ENCODE data around the gene CTSZ. TPM values are rescaled to one million over a fixed set of nuclear protein-coding genes. Genes with fewer than 3 reads are reported as not detected.

Gene CTSZ
- total RNA-seq, 1 experiment from 2014 or later = 19.7 TPM

DNA sequence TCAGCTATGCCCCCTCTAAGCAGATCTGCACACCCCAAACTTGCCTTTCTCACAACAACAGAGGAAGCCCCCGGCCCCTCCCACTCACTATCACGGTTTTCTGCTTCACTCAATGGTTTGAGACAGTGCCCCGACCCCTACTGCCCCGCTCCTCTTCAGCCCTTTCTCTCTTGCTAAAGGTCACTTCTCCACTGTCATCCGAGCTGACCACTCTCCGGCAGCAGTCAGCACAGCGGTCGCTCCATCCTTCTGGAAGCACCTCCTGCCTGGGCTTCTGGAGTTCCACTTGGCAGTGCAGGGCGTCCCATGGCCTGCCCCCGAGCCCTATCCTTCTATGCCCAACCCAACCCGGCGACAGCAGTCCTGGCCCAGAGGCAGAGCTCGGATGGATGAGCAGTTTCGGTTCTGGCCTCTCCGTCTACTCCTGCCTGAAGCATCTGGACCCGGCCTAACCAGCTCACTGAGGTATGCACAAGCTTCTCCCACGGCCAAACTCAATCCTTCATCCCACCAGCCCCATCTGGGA lies 4.1 kb downstream of the CTSZ start:
- Histone ChIP-seq H3K4me3 (ENCODE audit: insufficient read depth, low read depth, low read length) (no peak overlapping the region), H3K27me3 (ENCODE audit: control insufficient read depth, insufficient read depth, low read length) (peaks cover 11% of the 10 kb centered on the region; the same call in 1 of the 2 replicates), H3K36me3 (replicated peaks; ENCODE audit: control insufficient read depth, insufficient read depth, low read length) (no peaks in the 10 kb centered on the region)
- DNase-seq = no peak

DNA sequence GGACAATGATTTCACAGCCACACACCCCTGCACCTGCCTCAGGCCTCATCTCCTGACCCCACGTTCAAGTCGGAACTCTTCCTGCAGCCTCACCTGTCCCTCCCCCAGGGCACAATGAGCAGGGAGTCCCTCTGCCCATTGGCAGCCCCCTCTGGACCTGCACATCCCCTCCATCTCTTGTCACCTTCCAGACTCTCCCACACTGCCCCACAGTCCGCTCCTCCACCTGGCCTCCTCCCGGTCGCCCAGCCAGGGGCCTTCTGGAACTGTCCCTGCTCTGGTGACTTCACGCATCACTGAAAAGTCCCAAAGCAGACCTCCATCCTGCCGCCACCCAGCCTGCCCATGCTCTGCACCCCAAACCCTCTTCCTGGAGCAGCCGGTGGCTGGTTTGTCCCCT lies 4.7 kb downstream of the CTSZ start:
- peaks cover 8% of the 10 kb centered on the region; the same call in 1 of the 2 replicates for H3K27me3 ChIP-seq (ENCODE audit: control insufficient read depth, insufficient read depth, low read length)
- no peak for DNase-seq
- no peak overlapping the region for H3K4me3 ChIP-seq (ENCODE audit: insufficient read depth, low read depth, low read length)
- H3K36me3 ChIP-seq (replicated peaks; ENCODE audit: control insufficient read depth, insufficient read depth, low read length) = no peaks in the 10 kb centered on the region

DNA sequence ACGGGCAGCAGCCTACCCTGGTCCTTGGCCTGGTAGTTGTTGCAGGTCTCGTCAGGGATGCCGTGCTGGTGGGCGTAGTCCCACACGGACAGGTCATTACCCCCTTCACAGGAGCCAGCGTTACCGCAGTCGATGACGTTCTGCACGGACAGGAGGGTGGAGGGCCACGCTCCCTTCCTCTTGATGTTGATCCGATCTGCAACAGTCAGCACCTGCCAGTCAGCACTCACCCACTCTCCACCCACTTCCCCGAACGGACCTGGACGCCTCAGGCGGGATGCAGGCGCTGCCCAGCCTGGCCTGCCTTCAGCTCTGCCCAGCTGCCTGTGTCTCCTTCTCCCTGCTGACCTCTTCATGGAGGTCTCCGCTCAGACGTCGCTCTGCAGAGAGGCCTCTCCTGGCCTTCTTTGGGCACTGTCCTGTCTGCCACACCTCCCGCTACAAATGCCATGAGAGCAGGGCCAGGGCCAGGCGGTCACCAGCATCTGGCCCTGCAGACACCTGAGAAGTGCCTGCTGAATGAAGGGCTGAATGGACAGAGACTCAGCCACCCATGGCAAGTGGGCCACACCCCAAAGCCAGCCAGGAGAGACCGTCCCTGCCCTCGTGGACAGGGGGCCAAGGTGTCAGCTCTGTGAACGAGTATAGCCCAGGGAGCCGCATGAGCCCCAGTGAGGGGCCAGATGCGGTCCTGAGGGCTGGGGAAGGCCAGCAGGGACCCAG lies 5.4 kb downstream of the CTSZ start:
- no peaks in the 10 kb centered on the region for H3K36me3 ChIP-seq (replicated peaks; ENCODE audit: control insufficient read depth, insufficient read depth, low read length)
- H3K27me3 ChIP-seq (ENCODE audit: control insufficient read depth, insufficient read depth, low read length) = peaks cover 6% of the 10 kb centered on the region; the same call in 1 of the 2 replicates
- H3K4me3 ChIP-seq (ENCODE audit: insufficient read depth, low read depth, low read length) = no peak overlapping the region
- no peak for DNase-seq

DNA sequence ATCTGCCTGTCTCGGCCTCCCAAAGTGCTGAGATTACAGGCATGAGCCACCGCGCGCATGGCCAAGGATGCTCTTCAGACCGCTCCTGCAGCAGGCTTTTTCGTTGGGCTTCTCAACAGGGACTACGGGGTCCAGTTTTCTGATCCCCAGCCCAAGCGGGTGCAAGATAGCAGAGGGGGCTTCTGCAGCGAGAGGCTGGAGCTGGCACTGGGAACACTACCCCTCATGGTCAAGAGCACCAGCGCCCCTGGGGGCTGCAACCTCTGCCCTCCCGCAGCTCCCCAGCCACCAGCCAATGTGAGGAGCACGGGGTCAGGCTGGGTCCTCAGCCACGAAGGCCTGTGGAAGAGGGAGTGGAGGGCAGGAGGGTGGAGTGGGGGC lies 6.0 kb downstream of the CTSZ start:
- H3K36me3 ChIP-seq (replicated peaks; ENCODE audit: control insufficient read depth, insufficient read depth, low read length) = no peaks in the 10 kb centered on the region
- no peak overlapping the region for H3K4me3 ChIP-seq (ENCODE audit: insufficient read depth, low read depth, low read length)
- DNase-seq = no peak
- H3K27me3 ChIP-seq (ENCODE audit: control insufficient read depth, insufficient read depth, low read length) = peaks cover 2% of the 10 kb centered on the region; the same call in 1 of the 2 replicates

DNA sequence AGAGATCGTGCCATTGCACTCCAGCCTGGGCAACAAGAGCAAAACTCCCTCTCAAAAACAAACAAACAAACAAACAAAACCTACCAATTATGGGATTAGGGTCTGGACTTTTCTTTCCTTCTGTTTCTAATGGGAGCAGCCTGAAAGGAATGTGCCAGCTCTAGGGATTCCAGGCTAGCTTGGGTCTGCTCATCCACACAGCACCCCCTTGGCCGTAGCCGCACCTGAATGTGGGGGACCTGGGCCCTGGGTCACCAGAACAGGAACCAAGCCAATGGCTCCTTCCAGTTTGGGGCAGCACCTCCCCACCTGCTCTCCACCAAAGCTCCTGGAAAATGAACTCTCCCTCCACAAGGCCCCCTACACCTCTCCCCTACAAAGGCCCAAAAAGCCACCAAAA lies 6.7 kb downstream of the CTSZ start:
- Histone ChIP-seq H3K4me3 (ENCODE audit: insufficient read depth, low read depth, low read length) (no peak overlapping the region), H3K36me3 (replicated peaks; ENCODE audit: control insufficient read depth, insufficient read depth, low read length) (peaks cover 5% of the 10 kb centered on the region; the same call in 1 of the 2 replicates), H3K27me3 (ENCODE audit: control insufficient read depth, insufficient read depth, low read length) (no peaks in the 10 kb centered on the region)
- no peak for DNase-seq

DNA sequence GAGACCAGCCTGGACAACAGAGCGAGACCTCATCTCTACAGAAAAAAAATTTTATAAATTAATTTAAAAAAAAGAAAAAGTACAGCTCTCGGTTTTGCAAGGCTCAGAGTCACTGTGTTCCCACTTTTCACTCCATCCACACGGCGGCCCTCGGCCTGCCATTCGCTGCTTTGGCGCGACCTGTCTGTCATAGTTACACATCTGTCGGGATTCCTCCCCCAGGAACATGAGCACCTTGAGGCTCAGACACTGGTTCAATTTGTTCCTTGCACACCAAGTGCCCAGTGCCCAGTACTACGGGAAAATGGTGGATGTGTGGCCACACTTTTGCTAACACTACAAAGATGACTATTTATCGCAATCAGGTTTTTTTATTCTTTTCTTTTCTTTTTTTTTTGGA lies 8.4 kb downstream of the CTSZ start:
- no peak overlapping the region for H3K4me3 ChIP-seq (ENCODE audit: insufficient read depth, low read depth, low read length)
- no peaks in the 10 kb centered on the region for H3K27me3 ChIP-seq (ENCODE audit: control insufficient read depth, insufficient read depth, low read length)
- peaks cover 12% of the 10 kb centered on the region for H3K36me3 ChIP-seq (replicated peaks; ENCODE audit: control insufficient read depth, insufficient read depth, low read length)
- DNase-seq = no peak

DNA sequence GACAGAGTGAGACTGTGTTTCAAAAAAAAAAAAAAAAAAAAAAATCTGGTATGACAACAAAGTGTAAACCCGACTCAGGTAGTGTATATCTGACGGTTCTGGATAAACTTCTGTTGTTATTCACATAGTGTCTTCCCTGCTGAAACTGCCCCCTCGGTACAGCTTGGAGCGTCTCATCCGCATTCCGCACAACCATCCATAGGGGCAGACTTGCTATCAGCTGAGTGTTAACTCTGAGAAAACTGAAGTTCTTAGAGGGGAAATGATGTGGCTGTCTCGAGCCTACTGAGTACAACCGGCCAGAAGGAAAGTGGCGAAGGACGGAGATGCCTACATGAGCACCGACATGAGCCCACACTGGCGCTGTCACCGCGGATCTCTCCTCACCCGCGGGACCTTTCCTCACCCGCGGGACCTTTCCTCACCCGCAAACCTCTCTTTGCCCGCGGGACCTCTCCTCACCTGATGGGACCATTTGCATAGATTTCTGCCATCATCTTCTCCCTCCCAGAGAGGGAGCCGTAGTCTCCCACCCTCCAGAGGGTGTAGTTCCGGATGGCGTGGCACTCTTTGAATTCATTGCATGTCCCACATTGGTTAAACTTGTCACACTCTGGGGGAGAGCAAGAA lies 9.8 kb downstream of the CTSZ start:
- H3K27me3 ChIP-seq (ENCODE audit: control insufficient read depth, insufficient read depth, low read length) = no peaks in the 10 kb centered on the region
- no peak overlapping the region for H3K4me3 ChIP-seq (ENCODE audit: insufficient read depth, low read depth, low read length)
- peaks cover 23% of the 10 kb centered on the region for H3K36me3 ChIP-seq (replicated peaks; ENCODE audit: control insufficient read depth, insufficient read depth, low read length)
- peak; percentile 59 for DNase-seq

DNA sequence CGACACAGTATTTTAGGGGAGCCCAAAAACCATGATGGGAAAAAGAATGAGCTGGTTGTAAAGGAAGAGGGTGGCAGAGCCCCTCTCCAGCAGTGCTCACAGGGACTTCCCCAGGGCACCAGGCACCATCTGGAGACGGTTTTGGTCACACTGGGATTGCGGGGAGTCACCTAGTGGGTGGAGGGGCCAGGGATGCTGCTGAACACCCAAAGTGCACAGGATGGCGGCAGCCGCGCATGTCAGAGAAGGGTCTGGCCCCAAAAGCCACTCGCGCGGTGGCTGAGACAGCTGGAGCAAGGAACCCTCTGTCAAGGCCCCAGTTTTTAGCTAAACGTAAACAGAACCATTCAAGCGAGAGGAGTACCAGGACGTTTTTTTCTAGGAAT lies 10.8 kb downstream of the CTSZ start:
- DNase-seq = peak; percentile 35
- no peak overlapping the region for H3K4me3 ChIP-seq (ENCODE audit: insufficient read depth, low read depth, low read length)
- no peaks in the 10 kb centered on the region for H3K27me3 ChIP-seq (ENCODE audit: control insufficient read depth, insufficient read depth, low read length)
- peaks cover 33% of the 10 kb centered on the region for H3K36me3 ChIP-seq (replicated peaks; ENCODE audit: control insufficient read depth, insufficient read depth, low read length)

DNA sequence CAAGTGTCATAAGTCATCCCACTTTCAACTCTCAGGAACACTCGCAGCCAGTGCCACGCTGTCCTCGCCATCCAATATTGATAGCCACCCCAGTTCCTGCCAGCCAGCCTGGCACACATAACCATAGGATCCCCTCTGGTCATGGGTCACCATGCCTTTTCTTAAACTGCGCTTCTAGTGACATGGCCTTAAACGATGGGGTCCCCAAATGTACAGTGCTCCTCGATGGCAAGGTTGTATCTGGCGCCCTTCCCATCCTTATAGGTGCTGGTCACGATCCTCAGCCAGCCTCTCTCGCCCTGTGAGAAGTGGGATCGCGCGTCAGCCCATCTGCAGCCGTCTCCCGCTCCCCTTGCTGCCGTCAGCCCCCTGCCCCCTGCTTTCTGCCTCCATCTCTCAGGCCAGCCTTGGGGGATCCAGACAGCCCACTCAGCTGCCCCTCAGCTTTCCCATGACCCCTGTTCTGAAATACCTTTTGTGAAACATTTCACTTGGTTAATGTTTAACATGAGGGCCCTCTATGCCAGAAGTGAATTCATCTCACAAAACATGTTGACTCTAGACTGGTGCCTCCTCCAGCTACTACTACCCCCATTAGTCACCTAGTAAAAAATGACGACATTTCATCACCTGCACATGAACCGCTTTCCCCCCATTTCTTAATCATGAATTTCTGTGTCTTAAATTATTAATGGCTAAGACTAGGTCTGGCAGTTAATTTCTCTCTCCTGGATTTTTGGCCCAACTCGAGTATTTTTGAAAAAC lies 11.4 kb downstream of the CTSZ start:
- peaks cover 38% of the 10 kb centered on the region for H3K36me3 ChIP-seq (replicated peaks; ENCODE audit: control insufficient read depth, insufficient read depth, low read length)
- H3K27me3 ChIP-seq (ENCODE audit: control insufficient read depth, insufficient read depth, low read length) = no peaks in the 10 kb centered on the region
- H3K4me3 ChIP-seq (ENCODE audit: insufficient read depth, low read depth, low read length) = no peak overlapping the region
- no peak for DNase-seq

DNA sequence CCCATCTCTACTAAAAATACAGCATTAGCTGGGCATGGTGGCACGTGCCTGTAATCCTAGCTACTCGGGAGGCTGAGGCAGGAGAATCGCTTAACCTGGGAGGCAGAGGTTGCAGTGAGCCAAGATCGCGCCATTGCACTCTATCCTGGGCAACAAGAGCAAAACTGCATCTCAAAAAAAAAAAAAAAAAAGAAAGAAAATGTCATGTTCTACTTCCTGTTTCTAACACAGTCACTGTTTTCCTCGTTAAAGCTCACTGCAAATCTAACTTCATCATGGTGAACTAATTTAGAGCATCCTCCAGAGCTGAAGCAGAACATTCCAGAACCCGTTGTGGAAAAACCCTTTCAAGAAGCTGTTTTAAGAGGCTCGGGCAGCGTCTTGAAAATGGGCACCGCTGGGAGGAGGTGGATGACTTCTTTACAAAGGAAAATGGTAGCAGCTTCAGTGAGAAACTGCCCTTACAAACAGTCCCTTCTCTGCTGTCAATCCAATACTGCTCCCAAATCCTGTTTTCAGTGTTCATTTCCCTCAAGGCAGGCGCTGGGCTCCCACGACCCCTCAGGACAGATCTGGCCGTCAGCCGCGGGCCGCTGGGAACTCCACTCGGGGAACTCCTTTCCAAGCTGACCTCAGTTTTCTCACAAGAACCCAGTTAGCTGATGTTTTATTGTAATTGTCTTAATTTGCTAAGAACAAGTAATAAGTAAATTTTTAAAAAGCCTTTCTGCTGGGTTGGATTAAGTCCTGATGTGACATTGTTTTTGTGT lies 12.5 kb downstream of the CTSZ start:
- Histone ChIP-seq H3K4me3 (ENCODE audit: insufficient read depth, low read depth, low read length) (no peak overlapping the region), H3K36me3 (replicated peaks; ENCODE audit: control insufficient read depth, insufficient read depth, low read length) (peaks cover 40% of the 10 kb centered on the region), H3K27me3 (ENCODE audit: control insufficient read depth, insufficient read depth, low read length) (no peaks in the 10 kb centered on the region)
- DNase-seq = no peak

DNA sequence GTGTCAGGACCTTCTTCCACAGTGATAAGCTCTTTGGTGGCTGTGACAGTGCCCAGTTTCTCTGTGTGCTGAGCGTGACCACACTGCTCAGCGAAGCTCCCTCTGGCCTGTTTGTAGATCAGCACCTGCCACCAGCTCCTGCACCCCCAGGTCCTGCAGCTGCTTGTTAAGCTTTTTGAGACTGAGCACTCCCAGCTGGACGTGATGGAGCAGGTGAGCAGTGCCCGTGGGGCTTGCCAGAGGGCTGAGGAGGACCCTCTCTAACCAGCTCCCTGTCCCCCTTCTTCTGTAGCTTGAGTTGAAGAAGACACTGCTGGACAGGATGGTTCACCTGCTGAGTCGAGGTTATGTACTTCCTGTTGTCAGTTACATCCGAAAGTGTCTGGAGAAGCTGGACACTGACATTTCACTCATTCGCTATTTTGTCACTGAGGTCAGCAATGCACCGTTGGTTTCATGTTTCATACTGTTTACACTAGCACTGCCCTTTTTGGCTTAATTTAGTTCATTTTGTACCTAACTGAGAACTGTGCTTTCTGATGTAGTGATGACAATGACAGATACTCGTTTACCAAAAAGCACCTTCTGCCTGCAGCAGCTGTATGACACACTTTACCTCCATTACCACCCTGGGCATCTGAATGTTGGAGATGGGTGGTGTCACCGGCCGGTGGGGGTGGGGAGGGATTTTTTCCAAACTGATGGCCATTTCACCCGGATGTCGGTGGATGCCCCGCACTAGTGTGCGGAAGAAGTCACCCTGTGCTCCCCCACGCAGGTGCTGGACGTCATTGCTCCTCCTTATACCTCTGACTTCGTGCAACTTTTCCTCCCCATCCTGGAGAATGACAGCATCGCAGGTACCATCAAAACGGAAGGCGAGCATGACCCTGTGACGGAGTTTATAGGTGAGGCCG lies 13.5 kb downstream of the CTSZ start:
- DNase-seq = no peak

DNA sequence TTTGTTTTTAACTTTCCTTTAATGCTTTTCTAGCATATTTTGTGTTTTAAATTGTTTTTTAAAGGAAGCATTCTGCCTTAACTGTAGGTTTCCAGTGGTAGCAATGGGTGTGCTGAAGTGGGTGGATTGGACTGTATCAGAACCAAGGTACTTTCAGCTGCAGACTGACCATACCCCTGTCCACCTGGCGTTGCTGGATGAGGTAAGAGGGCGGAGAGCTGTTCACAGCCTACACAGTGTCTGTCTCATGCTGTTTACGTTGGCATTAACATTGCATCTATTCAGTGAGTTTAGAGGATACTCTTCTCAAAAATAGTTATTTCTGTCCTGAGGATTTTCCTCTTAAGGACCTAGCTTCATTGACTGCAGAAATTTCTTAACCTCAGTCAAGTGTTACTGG lies 14.1 kb downstream of the CTSZ start:
- H3K27me3 ChIP-seq (ENCODE audit: control insufficient read depth, insufficient read depth, low read length) = no peaks in the 10 kb centered on the region
- peaks cover 52% of the 10 kb centered on the region for H3K36me3 ChIP-seq (replicated peaks; ENCODE audit: control insufficient read depth, insufficient read depth, low read length)
- H3K4me3 ChIP-seq (ENCODE audit: insufficient read depth, low read depth, low read length) = no peak overlapping the region
- no peak for DNase-seq

More for the DNA sequence above, 13.5 kb downstream of the CTSZ start:
- peaks cover 47% of the 10 kb centered on the region for H3K36me3 ChIP-seq (replicated peaks; ENCODE audit: control insufficient read depth, insufficient read depth, low read length)
- no peak overlapping the region for H3K4me3 ChIP-seq (ENCODE audit: insufficient read depth, low read depth, low read length)
- no peaks in the 10 kb centered on the region for H3K27me3 ChIP-seq (ENCODE audit: control insufficient read depth, insufficient read depth, low read length)

DNA sequence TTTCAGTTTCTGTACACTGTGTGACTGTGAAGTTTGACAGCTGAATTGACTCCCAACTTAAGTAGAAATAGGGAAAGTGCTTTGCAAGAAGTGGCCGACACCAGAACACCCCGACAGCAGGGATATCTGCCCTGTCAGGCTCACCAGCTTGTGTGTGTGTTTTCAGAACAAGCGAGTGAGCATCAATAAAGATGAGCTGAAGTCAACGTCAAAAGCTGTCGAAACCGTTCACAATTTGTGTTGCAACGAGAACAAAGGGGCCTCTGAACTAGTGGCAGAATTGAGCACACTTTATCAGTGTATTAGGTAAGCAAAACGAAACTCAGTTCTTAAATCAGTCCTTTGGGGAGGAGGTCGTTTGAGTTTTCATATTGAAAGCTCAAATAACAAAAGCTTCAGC lies 15.3 kb downstream of the CTSZ start:
- Histone ChIP-seq H3K4me3 (ENCODE audit: insufficient read depth, low read depth, low read length) (no peak overlapping the region), H3K36me3 (replicated peaks; ENCODE audit: control insufficient read depth, insufficient read depth, low read length) (peaks cover 60% of the 10 kb centered on the region), H3K27me3 (ENCODE audit: control insufficient read depth, insufficient read depth, low read length) (no peaks in the 10 kb centered on the region)
- no peak for DNase-seq
